ACHN (cell line): ENCODE results near the gene LRSAM1.
A peak's percentile ranks its signal among the peaks of the same experiment; 100 is the strongest.

ENCODE experiments used
- DNase-seq: peaks from one replicate; pipeline ENCODE4 v3.0.0-alpha.2; 2015
- in situ Hi-C: cut with HindIII; loops from 2 replicates; pipeline ENCODE4 v1.10.0; 2017; ENCODE audit warnings: low sequenced_read_pairs, low pct_ligation_motif_present, low pct_unique_long_range_greater_than_20kb

Gene LRSAM1

GRCh38 chr9:127506117-127506813 is 55.0 kb downstream of the LRSAM1 start:
- no peak for DNase-seq
- in situ Hi-C loops = no loop called here

DNA sequence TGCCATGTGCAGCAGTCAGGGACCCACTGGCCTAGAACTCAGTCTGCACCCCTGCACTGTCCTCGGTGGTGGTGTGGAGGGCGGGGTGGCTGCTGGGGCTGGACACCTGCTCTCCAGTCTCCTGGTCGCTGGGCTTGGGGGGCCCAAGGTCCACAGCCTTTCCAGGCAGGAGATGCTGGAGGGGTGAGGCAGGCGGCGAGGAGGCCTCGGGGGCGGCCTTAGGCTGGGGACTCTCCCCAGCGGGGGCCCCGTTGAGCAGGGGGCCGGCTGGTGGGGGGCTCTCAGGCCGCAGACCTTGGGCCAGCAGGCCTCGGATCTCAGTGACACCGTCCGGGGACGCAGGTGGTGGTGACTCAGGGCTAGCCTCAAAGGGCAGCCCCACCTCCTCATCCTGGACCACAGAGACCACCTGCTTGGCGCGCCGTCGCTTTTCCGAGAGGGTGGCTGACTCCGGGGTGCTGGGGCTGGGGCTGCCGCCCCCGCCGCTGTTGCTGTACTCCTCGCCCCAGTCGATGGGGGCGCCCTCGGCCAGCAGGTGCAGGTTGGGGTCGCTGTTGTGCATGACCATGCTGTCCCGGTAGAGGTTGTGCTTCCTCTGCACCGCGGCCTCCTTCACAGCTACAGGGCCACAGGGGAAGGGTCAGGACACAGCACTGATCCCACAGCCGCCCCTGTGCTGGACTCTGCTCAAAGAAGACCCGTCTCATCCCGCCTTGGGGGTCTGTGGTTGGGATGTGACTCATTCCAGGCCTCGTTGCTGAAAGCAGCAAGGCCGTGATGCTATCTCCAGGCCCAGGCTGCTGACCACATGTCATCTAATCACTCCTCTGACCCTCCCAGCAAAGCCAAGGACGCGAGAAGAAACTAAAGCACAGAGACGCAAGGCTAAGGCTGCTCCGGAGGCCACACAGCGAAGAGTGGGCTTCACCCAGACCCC is 55.8 kb downstream of the LRSAM1 start:
- in situ Hi-C loops = no loop called here

GRCh38 chr9:127507751-127508648 is 56.7 kb downstream of the LRSAM1 start:
- in situ Hi-C loops = no loop called here
- no peak for DNase-seq

More for the DNA sequence above, 55.8 kb downstream of the LRSAM1 start:
- no peak for DNase-seq

GRCh38 chr9:127508901-127509260 is 57.6 kb downstream of the LRSAM1 start:
- in situ Hi-C loops = no loop called here
- no peak for DNase-seq

DNA sequence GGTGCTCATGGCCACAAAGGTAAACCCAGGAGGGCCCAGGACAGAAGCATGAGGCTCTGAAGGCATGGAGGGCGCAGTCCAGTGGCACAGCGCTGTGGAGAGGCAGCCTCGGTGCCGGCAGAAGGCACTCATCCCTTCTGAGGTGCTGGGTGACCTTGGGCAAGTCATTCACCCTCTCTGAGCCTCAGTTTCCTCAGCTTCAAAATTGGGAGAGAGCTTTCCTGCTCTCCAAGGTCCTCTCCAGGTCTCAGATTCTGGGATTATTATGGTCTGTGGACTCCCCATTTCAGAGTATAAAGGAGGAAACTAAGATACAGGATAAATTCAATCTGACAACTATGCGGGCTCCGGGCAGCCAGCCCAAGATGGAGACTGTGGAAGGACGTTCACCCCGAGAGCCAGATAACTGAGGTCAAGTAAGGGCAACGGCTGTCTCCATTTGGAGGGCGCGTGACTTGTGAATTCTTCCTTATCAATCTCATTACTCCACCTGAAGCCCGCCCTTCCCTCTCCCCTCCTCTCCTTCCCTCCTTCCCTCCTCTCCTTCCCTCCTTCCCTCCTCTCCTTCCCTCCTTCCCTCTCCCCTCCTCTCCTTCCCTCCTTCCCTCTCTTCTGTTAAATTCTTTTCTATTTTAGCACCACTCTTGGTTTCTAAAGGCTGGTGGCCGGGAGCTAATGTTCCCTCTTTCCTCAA is 58.1 kb downstream of the LRSAM1 start:
- no peak for DNase-seq
- in situ Hi-C loops = no loop called here

DNA sequence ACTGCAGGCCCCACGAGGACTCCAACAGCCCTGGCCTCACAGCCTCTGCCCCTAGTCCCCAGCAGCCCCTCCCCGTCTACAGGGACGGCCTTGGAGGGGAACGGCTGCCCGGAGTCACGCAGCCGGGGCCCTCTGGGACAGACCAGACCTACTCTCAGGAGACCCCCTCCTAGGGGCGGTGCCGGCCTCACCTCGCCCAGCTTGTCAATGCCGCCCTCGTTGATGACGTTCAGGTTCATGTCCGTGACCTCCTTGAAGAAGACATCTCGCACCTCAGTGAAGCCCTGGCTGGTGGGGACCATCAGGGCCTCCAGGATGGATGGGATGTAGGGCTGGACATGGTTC is 58.6 kb downstream of the LRSAM1 start:
- DNase-seq = no peak
- in situ Hi-C loops = no loop called here

DNA sequence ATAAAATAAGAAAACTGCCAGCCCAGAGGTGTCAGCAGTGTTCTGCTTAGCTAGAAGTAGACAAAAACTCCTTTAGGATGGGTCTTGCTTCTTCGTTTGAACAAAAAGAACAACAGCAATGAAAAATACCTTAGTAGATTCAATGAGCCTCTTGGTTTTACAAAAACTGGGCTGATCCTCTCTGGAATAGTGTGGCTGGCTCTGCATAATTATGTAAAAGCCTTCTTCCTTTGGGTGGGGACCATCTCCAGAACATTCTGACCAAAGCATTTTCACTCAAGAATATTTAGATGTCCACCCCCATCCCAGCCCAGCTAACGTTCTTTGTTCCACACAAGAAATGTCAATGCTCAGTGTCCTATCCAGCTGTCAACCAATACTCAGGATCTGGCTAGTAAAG is 63.2 kb downstream of the LRSAM1 start:
- no peak for DNase-seq
- in situ Hi-C loops = no loop called here

DNA sequence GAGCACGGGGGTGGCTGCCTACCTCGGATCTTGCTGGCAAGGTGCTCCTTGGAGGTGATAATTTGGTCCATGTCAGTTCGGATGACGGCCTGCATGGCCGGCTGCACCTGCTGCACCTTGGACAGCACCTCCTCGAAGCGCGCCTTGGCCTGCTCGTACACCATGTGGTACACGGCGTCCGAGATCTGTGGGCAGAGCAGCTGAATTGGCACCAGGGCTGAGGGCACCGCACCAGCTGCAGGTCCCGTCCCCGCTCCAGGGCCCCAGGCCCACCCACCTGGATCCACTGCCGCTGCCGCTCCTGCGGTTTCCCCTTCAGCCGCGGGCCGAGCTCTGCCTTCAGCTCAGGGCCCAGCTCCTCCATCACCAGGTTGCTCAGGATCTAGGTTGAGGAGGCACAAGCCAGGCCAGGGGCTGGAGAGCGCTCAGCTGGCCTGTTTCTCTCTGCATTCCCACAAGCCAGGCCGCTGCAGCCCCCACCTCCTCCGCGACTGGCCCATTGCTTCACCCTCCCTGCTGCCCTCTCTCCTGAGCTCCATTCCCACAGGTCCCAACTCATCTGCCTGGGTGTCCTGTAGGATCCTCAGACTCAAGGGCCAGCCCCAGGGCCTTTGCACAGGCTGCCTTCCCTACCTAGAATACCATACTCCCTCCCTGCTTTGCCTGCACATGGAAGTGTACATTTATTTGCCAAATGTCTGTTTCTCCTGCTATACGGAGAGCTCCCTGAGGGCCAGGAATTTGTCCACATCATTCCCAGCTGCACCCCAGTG is 65.7 kb downstream of the LRSAM1 start:
- DNase-seq = no peak
- in situ Hi-C loops = no loop called here

DNA sequence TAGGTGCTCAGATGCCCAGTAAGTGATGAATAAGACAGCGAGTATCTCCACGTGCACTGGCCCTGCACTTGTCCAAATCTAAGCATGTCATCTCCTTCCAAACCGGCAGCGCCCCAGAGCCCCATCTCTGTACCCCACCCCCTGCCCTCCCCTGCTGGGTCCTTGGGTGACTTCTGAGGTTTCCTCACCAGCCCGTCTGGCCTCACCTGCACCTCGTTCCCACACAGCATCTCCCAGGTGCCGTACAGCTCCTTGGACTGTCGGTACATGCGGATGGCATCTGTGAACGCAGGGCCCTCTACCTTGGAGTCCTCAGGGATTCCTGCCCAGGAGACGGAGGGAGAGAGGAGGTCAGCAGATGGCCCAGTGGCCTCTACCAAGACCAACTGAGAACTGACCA is 66.3 kb downstream of the LRSAM1 start:
- DNase-seq = no peak
- in situ Hi-C loops = no loop called here

DNA sequence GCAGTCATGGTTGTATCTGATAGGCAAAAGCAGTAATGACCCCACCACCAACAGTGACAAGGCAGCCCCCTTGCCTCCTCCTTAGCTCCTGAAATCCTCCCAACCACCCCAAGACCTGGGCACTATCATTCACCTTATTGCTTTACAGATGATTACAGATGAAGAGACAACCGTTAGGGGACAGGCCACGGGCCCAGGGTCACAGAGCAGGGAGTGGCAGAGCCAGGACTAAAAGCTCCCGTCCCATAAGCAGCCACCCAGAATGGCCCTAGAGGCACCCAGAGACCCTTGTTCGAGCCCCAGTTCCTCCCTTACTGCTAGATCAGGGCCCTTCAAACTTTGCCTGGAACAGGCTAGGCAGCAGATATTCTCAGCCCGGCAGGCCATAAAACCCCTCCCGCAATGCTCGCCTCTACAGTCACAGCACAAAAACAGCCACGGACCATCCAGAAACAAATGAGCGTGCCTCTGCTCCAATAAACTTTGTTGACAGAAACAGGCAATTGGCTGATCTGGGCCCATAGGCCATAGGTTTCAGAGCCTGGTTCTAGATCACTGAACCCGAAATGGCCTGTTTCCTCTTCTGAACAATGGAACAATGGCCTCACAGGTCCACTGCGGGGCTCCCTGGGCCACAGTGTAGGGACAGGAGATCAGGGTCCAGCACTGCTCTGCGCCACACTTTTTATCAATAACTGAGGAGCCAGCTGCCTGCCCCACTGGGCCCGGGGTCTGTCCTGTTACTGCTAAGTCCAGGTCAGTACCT is 67.0 kb downstream of the LRSAM1 start:
- in situ Hi-C loops = no loop called here
- DNase-seq = no peak

DNA sequence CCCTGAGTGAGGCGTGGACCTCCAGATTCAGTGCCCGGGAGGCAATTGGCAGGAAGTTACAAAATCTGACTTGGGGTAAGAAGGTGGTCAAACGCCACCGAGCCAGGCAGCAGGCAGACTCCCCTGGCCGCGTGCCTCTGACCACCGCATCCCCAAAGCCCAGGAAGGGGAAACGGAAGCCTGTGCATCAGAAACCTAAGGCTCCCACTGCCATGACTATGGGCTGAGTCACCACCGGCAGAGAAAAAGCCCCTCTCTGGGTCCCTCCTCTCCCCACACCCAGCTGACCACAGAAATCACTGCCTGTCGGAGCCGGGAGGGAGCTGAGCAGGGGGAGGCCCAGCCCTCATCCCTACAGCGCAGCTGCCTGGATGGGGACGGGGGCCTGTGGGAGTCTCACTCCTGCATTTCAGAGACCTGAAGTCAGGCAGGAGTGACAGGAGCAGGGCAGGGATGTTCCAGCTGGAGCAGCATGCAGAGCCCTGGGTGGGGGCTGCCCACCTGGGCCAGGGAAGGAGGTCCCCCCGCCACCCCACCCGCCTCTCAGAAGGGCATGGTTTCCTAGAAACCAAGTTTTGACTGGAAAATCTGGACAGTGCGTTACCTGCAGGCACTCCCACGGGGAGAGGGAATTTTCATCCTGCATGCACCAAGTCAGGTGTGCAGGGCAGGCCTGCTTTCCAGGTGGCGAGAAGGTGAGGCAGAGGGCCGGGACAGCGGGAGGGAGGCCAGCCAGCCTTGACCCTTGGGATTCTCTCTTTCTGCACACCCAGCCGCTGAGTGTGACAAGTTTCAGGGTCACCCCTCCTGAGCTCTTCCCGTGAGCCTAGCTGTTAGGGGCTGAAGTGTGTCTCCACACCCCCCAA is 68.2 kb downstream of the LRSAM1 start:
- DNase-seq = peak; percentile 90
- in situ Hi-C loops = no loop called here

- DNase-seq = no peak
- in situ Hi-C loops = no loop called here
Measured at GRCh38 chr9:127520941-127521918, 69.9 kb downstream of the LRSAM1 start.

GRCh38 chr9:127521919-127522304 is 70.6 kb downstream of the LRSAM1 start:
- DNase-seq = no peak
- in situ Hi-C loops = no loop called here

DNA sequence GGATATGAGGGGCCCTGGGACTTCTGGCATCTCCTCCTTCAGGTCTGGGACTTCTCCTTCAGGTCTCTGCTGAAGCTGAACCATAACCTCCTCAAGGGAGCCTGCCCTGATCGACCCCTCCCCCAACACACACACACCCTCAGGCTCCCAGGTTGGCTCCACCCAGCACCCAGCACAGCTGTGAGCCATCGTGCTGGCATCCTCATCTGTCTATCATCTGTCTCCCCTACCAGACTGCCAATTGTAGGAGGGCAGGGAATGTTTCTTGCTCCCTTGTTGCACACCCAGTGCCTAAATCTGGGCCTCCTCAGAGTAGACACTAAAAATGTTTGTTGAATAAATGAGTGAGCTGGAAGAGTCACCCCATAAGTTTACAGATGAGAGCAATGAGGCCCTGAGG is 71.4 kb downstream of the LRSAM1 start:
- in situ Hi-C loops = no loop called here
- DNase-seq = no peak

DNA sequence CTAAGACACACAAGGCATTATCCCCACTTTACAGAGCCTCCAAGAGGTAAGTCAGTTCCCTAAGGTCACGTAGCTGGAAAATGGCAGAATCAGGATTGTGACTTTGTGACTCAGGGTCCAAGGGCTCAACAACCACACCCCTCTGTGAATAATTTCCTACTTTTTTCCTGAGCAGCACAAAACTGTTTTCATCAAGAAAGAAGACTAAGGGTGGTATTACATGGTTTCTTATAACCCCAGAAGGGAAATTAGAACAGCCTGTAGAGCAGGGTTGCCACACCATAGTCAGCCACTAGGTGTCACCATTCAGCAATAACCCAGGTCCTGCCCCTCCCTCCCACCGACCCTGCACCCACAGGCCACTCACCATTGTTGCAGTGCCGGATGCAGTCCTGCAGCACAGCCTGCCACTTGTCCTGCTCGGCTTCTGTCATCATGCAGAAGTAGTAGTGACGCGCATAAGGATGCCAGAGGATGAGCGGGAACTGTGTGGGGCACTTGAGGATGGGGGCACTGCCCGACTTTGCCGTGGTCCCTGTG is 72.1 kb downstream of the LRSAM1 start:
- peak; percentile 33 for DNase-seq
- in situ Hi-C loops = no loop called here
